Mononuclear cell (primary cell): ENCODE measurements around the gene KLB. TPM values are rescaled to one million over a fixed set of nuclear protein-coding genes. Genes with fewer than 3 reads are reported as not detected.

Source experiments
- H3K27me3 ChIP-seq: 2 replicates; pipeline ENCODE4 v1.6.0; 2011; ENCODE audit warnings: low read length, control low read depth; ENCODE audit not compliant: insufficient read depth
- H3K4me1 ChIP-seq: 2 replicates; pipeline ENCODE4 v1.5.1; 2011; ENCODE audit warnings: mild to moderate bottlenecking, low read length, control low read depth; ENCODE audit not compliant: insufficient read depth
- H3K4me3 ChIP-seq: 2 replicates; pipeline ENCODE4 v1.5.1; 2011; ENCODE audit warnings: mild to moderate bottlenecking, low read length, moderate library complexity
- H3K9me3 ChIP-seq: 2 replicates; pipeline ENCODE4 v1.5.1; 2011; ENCODE audit warnings: low read depth, mild to moderate bottlenecking, control low read depth, low read length
- total RNA-seq: library from RNA; depleted of rRNA; stranded (reverse); fragments of >200 nt; gene quantifications from one replicate; pipeline ENCODE4 v1.2.3, GENCODE V29; 2012

KLB gene
- total RNA-seq, 1 donor, result under 0.01 TPM

- no peaks in the 10 kb centered on the region for H3K9me3 ChIP-seq
- H3K27me3 ChIP-seq, result no peaks in the 10 kb centered on the region
- H3K4me1 ChIP-seq, result peaks cover 5% of the 10 kb centered on the region
- H3K4me3 ChIP-seq, result no peak overlapping the region
Measured at GRCh38 chr4:39469429-39470077, 62.8 kb downstream of the KLB start.

GRCh38 chr4:39470402-39470801, 63.7 kb downstream of the KLB start:
- Histone ChIP-seq H3K27me3 (no peaks in the 10 kb centered on the region), H3K4me3 (no peak overlapping the region), H3K9me3 (no peaks in the 10 kb centered on the region), H3K4me1 (peaks cover 5% of the 10 kb centered on the region)

GRCh38 chr4:39472396-39472795, 65.7 kb downstream of the KLB start:
- H3K4me1 ChIP-seq, result peaks cover 5% of the 10 kb centered on the region
- no peaks in the 10 kb centered on the region for H3K27me3 ChIP-seq
- no peak overlapping the region for H3K4me3 ChIP-seq
- no peaks in the 10 kb centered on the region for H3K9me3 ChIP-seq

- H3K27me3 ChIP-seq, result no peaks in the 10 kb centered on the region
- H3K4me3 ChIP-seq, result no peak overlapping the region
- peaks cover 8% of the 10 kb centered on the region for H3K4me1 ChIP-seq
- no peaks in the 10 kb centered on the region for H3K9me3 ChIP-seq
Measured at GRCh38 chr4:39476187-39476895, 69.6 kb downstream of the KLB start.

- H3K4me3 ChIP-seq, result no peak overlapping the region
- no peaks in the 10 kb centered on the region for H3K9me3 ChIP-seq
- peaks cover 22% of the 10 kb centered on the region for H3K4me1 ChIP-seq
- no peaks in the 10 kb centered on the region for H3K27me3 ChIP-seq
Measured at GRCh38 chr4:39480251-39480650, 73.5 kb downstream of the KLB start.

GRCh38 chr4:39480902-39481695, 74.4 kb downstream of the KLB start:
- H3K4me1 ChIP-seq, result peaks cover 30% of the 10 kb centered on the region
- H3K27me3 ChIP-seq, result no peaks in the 10 kb centered on the region
- H3K4me3 ChIP-seq, result peak overlapping the region; percentile 13
- no peaks in the 10 kb centered on the region for H3K9me3 ChIP-seq

- Histone ChIP-seq H3K4me1 (peaks cover 37% of the 10 kb centered on the region), H3K27me3 (no peaks in the 10 kb centered on the region), H3K4me3 (no peak overlapping the region)
Measured at GRCh38 chr4:39484582-39485272, 78.0 kb downstream of the KLB start.

GRCh38 chr4:39486221-39486804, 79.6 kb downstream of the KLB start:
- Histone ChIP-seq H3K4me3 (no peak overlapping the region), H3K27me3 (no peaks in the 10 kb centered on the region), H3K4me1 (peaks cover 29% of the 10 kb centered on the region), H3K9me3 (no peaks in the 10 kb centered on the region)

More at GRCh38 chr4:39484582-39485272, 78.0 kb downstream of the KLB start:
- no peaks in the 10 kb centered on the region for H3K9me3 ChIP-seq

GRCh38 chr4:39490322-39490721, 83.6 kb downstream of the KLB start:
- Histone ChIP-seq H3K4me3 (no peak overlapping the region), H3K27me3 (no peaks in the 10 kb centered on the region), H3K4me1 (peaks cover 14% of the 10 kb centered on the region), H3K9me3 (no peaks in the 10 kb centered on the region)

- H3K9me3 ChIP-seq, result no peaks in the 10 kb centered on the region
- no peak overlapping the region for H3K4me3 ChIP-seq
- no peaks in the 10 kb centered on the region for H3K4me1 ChIP-seq
- H3K27me3 ChIP-seq, result no peaks in the 10 kb centered on the region
Measured at GRCh38 chr4:39494354-39494753, 87.6 kb downstream of the KLB start.

GRCh38 chr4:39495446-39496213, 88.9 kb downstream of the KLB start:
- no peaks in the 10 kb centered on the region for H3K4me1 ChIP-seq
- no peak overlapping the region for H3K4me3 ChIP-seq
- no peaks in the 10 kb centered on the region for H3K9me3 ChIP-seq
- no peaks in the 10 kb centered on the region for H3K27me3 ChIP-seq

- Histone ChIP-seq H3K4me1 (no peaks in the 10 kb centered on the region), H3K9me3 (no peaks in the 10 kb centered on the region), H3K27me3 (no peaks in the 10 kb centered on the region), H3K4me3 (no peak overlapping the region)
Measured at GRCh38 chr4:39497909-39498726, 91.4 kb downstream of the KLB start.

- no peaks in the 10 kb centered on the region for H3K9me3 ChIP-seq
- no peaks in the 10 kb centered on the region for H3K4me1 ChIP-seq
- no peaks in the 10 kb centered on the region for H3K27me3 ChIP-seq
- no peak overlapping the region for H3K4me3 ChIP-seq
Measured at GRCh38 chr4:39498727-39499020, 91.9 kb downstream of the KLB start.
